GM23248 (cell line): ENCODE results near the gene PIAS3.

Experiments
- EZH2 ChIP-seq: fragments of 200-600 bp; sonication (generic); IDR thresholded peaks from 2 replicates; pipeline ENCODE4 v1.6.1; 2018; ENCODE audit warnings: antibody characterized with exemption, mild to moderate bottlenecking; ENCODE audit not compliant: insufficient read depth, poor library complexity, severe bottlenecking
- EZH2phosphoT487 ChIP-seq: fragments of 200-600 bp; sonication (generic); IDR thresholded peaks from 2 replicates; pipeline ENCODE4 v1.6.1; 2018; ENCODE audit warnings: antibody characterized with exemption, moderate library complexity, mild to moderate bottlenecking, low read depth; ENCODE audit not compliant: insufficient read depth

DNA sequence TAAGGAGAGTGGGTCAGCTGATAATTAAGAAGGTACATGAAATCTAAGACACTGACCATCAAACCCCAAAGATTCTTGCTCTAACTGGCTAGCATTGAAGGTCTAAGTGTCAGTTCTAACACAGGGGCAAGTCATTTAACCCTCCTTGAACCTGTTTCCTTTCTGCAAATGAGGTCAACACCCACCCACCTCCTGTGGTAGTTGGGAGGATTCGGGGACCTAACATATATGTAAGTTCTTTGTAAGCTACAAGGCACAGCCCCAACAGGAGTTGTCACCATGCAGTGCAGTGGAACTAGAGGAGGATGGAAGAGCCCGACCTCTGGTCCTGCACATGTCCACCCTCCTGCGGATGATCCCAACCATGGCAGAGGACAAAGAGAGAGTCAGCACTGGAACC, 11.1 kb downstream of the PIAS3 start:
- no peak for TF ChIP-seq EZH2
- TF ChIP-seq EZH2phosphoT487, result no peak
